Measurements from ENCODE around the gene ENTPD8. TPM values are rescaled to one million over a fixed set of nuclear protein-coding genes. Genes with fewer than 3 reads are reported as not detected.

Gene ENTPD8
- total RNA-seq, 1 experiment from 2014 or later = 0.77 TPM

DNA sequence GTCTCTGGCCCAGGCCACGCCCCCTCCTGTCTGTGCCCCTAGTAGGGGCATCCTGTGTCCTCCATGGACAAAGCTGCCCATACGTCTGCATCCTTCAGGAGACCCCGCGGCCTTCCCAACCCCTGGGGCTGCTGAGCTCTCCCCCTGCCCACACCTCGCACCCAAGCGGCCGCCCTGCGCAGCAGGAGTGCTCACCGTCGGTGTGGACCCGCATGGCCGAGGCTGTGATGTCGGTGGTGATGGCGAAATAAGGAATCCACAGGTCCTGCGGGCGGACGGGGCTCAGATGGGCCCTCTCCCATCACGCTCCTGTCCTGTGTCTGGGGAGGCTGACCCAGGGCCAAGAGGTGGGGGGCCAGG, 22.8 kb upstream of the ENTPD8 start:
- Mint-ChIP-seq H3K9me3 (no peaks in the 10 kb centered on the region), H3K4me3 (no peak overlapping the region), H3K27ac (no peak overlapping the region), H3K4me1 (peaks cover 0 to 2% of the 10 kb centered on the region in 2 experiments; a peak in 1 of 4 replicates), H3K36me3 (ENCODE audit: insufficient read depth in 1 of 3, low read depth in 3 of 3) (no peaks in the 10 kb centered on the region), H3K27me3 (ENCODE audit: low read depth) (peaks cover 34% of the 10 kb centered on the region)
- Histone ChIP-seq H2AK5ac (ENCODE audit: insufficient read length, low read length) (no peak overlapping the region), H2BK5ac (ENCODE audit: insufficient read length, low read length) (no peak overlapping the region), H4K8ac (replicated peaks; ENCODE audit: insufficient read length, low read depth, low read length) (no peak overlapping the region), H3K4ac (ENCODE audit: low read depth, low read length) (no peak overlapping the region), H3K79me2 (ENCODE audit: insufficient read depth, low read length) (no peaks in the 10 kb centered on the region), H4K5ac (ENCODE audit: insufficient read length, low read depth, low read length) (no peak overlapping the region), H2AFZ (ENCODE audit: low read length) (no peak overlapping the region), H3K27ac (ENCODE audit: insufficient read length, low read depth, low read length) (no peak overlapping the region), H3K4me2 (ENCODE audit: insufficient read depth, insufficient read length, low read length) (no peak overlapping the region), H3K23me2 (ENCODE audit: insufficient read length, low read depth, low read length, poor library complexity, severe bottlenecking) (peaks cover 5% of the 10 kb centered on the region), H2BK12ac (ENCODE audit: insufficient read length, low read depth, low read length) (no peak overlapping the region), H2BK120ac (ENCODE audit: low read depth, low read length, poor library complexity, severe bottlenecking) (no peak overlapping the region), H3K27me3 (ENCODE audit: insufficient read depth, low read length) (no peaks in the 10 kb centered on the region; the same call in 1 of the 2 replicates), H2BK15ac (ENCODE audit: low read depth, low read length) (no peak overlapping the region), H3K79me1 (ENCODE audit: insufficient read depth, low read depth, low read length, poor library complexity, severe bottlenecking) (no peaks in the 10 kb centered on the region), H4K20me1 (ENCODE audit: control insufficient read depth, insufficient read depth, insufficient read length) (no peaks in the 10 kb centered on the region), H2BK20ac (ENCODE audit: low read depth, low read length, poor library complexity, severe bottlenecking) (no peak overlapping the region), H4K91ac (ENCODE audit: insufficient read length, low read depth, low read length) (no peak overlapping the region), H3K14ac (ENCODE audit: insufficient read depth, low read length) (no peak overlapping the region), H3K56ac (ENCODE audit: insufficient read length, low read depth, low read length) (no peak overlapping the region), H3K23ac (ENCODE audit: insufficient read length, low read depth, low read length) (no peak overlapping the region), H3K18ac (ENCODE audit: insufficient read length, low read depth, low read length) (no peak overlapping the region), H3T11ph (ENCODE audit: low read length) (no peak overlapping the region), H3K4me1 (ENCODE audit: insufficient read depth, low read length) (no peaks in the 10 kb centered on the region), H3K9me3 (ENCODE audit: control insufficient read depth, low read depth, low read length) (no peaks in the 10 kb centered on the region), H3K9ac (ENCODE audit: extremely low read depth, insufficient read length, low read length) (no peak overlapping the region)
- no CpG with 5 or more reads among the region's 18 CpGs for WGBS (ENCODE audit: extremely low coverage, insufficient read length, low lambda C conversion rate)
- TF ChIP-seq, protein P1, sequence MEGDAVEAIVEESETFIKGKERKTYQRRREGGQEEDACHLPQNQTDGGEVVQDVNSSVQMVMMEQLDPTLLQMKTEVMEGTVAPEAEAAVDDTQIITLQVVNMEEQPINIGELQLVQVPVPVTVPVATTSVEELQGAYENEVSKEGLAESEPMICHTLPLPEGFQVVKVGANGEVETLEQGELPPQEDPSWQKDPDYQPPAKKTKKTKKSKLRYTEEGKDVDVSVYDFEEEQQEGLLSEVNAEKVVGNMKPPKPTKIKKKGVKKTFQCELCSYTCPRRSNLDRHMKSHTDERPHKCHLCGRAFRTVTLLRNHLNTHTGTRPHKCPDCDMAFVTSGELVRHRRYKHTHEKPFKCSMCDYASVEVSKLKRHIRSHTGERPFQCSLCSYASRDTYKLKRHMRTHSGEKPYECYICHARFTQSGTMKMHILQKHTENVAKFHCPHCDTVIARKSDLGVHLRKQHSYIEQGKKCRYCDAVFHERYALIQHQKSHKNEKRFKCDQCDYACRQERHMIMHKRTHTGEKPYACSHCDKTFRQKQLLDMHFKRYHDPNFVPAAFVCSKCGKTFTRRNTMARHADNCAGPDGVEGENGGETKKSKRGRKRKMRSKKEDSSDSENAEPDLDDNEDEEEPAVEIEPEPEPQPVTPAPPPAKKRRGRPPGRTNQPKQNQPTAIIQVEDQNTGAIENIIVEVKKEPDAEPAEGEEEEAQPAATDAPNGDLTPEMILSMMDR (conservative IDR thresholded peaks at IDR 0.05) = no peak
- no peak for DNase-seq

All from H9 (cell line).